HG03575 (cell line): ENCODE measurements around the gene BRINP3.

Experiments used
- ATAC-seq: cut with Tn5 transposase; IDR thresholded peaks from one replicate; pipeline ENCODE4 v1.9.1; 2021; ENCODE audit not compliant: unreplicated experiment, insufficient number of reproducible peaks, low FRiP score; ENCODE audit errors: extremely low read depth

The BRINP3 gene

DNA sequence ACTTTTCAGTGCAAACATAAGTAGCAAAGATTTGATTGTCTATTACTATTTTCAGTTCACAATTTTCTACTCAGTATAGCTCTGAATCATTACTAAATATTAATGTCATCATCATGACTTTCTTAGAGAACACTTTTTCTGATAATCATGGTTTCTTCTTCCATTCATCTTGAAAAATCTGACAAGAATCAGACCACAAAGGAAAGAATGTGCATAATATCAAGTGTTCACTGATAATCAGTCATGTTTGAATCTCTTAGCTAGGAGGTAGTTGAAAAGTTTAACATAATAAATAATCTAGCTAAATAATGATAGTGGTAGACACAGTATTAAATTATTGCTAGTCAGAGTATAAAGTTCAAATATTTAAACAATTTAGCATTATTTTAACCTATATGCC is 133.2 kb downstream of the BRINP3 start:
- no peak for ATAC-seq

DNA sequence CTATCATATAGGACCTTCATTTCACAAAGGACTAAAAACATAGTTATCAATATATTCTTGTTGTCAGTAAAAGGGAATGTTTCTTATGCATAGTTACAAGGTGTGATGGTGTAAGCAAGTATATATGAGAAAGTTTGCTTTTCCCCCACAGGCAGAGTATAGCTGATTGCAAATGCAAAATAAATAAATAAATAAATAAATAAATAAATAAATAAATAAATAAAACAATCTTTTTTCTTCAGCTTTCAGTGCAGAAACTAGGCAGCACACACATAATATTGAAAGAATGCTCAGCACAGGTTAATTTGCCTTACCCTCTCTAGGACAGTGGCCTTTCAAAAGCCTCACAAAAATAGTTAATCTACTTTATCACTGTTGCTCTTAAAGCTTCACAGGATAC is 138.8 kb downstream of the BRINP3 start:
- no peak for ATAC-seq

- ATAC-seq: no peak
Measured at GRCh38 chr1:190328871-190329270, 148.8 kb downstream of the BRINP3 start.

GRCh38 chr1:190328361-190328760 is 149.3 kb downstream of the BRINP3 start:
- no peak for ATAC-seq

GRCh38 chr1:190327271-190327670 is 150.4 kb downstream of the BRINP3 start:
- no peak for ATAC-seq

GRCh38 chr1:190323530-190323929 is 154.1 kb downstream of the BRINP3 start:
- no peak for ATAC-seq

- no peak for ATAC-seq
Measured at GRCh38 chr1:190322274-190322673, 155.4 kb downstream of the BRINP3 start.

- no peak for ATAC-seq
Measured at GRCh38 chr1:190320952-190321351, 156.7 kb downstream of the BRINP3 start.

GRCh38 chr1:190312763-190313162 is 164.9 kb downstream of the BRINP3 start:
- ATAC-seq: no peak

- no peak for ATAC-seq
Measured at GRCh38 chr1:190303501-190303900, 174.2 kb downstream of the BRINP3 start.

GRCh38 chr1:190296453-190296852 is 181.2 kb downstream of the BRINP3 start:
- ATAC-seq: no peak

DNA sequence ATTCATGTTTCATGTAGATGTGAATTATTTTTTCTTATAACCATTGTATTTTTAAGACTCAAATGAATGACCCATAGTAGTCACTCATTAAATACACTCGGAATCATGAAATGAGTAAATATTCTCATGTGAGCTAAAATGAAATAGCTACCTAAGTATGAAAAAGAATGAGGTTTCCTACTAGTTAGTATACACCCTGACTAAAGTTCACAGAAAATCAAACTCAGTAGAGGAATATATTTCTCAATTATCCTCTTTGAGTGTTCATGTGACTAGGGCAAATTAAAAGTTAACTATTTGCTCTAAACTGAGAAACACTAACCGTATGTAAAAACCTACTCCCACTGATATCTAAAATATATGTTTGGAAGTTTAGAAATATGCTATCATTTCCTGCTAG is 187.8 kb downstream of the BRINP3 start:
- ATAC-seq: no peak

DNA sequence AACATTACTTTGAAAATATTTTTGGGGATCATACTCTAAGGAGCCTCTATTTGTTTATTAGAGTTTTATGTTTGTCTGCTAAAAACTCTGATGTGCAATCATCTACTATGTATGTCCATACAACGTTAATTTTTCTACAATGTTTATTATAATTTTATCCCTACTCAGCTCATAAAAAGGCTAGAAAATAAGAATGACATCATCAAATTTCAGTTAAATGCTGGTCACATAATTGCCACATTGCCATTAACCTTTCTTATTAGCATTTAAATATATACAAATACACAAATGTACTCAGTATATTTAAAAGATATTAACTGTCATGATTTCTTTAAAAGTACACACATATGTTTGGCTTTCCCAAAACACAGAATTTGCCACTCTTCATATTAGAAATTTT is 191.6 kb downstream of the BRINP3 start:
- ATAC-seq: no peak

DNA sequence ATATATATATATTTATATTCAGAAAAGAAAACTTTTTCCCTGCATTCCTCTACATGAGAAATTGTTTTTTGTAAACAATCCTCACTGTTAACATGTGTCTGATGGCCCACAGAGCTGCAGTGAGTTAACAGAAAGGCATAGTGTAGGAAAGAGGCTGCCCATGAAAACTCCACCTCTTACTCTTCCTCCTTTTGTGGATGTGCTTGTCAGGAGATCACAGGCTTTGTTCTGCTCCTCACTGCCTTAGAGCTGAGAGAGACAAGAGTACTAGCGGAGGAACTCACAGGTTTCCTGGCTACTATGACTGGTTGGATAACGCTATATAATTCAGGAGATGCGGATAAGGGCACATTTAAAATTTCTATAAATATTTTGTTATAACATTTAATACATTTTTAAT is 200.6 kb downstream of the BRINP3 start:
- no peak for ATAC-seq

DNA sequence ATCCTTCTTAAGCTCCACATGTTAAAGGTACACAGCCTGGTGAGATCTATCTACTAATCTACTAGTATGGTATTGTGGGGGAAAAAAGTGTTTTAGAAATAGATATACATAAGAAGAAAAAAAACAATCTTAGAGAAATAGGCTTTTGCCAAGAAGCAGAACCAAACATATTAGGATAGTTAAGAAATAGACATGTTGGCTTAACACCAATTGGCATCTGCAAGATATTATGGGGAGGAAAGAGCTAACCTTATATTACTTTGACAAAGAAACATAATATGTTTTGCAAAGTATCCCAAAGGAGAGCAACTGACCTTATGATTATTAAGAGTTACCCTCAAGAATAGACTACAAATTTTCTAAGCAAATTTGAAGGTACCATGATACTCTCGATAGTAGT is 202.9 kb downstream of the BRINP3 start:
- no peak for ATAC-seq

- ATAC-seq: no peak
Measured at GRCh38 chr1:190273161-190273560, 204.5 kb downstream of the BRINP3 start.

DNA sequence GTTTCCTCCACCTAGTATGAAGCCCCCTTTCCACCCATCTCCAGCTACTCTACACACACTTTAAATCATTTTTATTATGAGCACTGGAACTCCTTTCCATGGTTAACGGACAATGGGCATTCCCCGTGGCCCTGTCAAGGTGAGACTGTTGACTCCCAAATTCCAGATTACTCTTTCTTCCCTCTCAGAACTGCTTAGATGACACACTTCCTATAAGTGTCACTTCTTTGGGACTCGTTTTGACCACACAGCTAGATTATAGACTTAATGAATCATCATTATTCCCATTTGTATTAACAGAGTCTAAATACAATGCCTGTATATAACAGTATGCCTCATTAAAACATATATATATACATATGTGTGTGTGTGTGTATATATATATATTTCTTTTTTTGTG is 215.1 kb downstream of the BRINP3 start:
- ATAC-seq: no peak

DNA sequence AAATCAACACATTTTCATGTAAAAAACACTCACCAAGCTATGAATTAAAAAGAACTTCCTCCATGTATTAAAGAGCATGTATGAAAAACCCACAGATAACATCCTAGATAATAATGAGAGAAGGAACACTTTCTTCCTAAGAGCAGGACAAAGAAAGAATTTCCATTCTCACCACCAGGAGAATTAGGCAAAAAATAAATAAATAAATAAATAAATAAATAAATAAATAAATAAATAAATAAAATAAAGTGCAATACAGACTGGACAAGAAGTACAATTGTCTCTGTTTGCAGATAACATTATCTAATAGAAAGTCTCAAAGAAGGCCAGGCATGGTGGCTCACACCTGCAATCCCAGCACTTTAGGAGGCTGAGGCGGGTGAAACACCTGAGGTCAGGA is 218.2 kb downstream of the BRINP3 start:
- ATAC-seq: no peak

DNA sequence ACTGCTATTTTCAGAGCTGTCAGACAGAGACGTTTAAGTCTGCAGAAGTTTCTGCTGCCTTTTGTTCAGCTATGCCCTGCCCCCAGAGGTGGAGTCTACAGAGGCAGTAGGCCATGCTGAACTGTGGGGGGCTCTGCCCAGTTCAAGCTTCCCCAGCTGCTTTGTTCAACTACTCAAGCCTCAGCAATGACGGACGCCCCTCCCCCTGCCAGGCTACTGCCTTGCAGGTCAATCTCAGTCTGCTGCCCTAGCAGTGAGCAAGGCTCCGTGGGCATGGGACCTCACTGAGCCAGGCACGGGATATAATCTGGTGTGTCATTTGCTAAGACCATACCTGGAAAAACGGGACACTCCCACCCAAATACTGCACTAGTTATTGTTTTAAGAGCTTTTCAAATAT is 219.7 kb downstream of the BRINP3 start:
- no peak for ATAC-seq

DNA sequence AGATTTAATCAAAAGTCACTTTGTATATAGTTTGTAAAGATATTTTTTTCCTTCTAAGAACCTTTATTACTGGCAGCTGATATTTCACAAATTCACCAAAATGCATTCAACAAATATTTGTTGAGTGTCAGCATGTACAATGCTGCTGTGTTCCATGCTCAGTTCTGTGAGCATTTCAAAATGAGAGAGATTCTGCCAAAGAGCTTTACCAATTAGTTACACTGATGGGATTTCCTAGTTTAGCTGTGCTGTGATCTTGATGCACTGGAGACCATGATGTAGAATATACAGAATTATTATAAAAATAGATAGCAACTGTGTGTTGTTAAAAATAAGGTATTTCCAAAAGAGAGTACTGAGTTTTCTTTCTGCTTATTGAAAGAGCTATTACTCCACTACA is 225.6 kb downstream of the BRINP3 start:
- no peak for ATAC-seq

DNA sequence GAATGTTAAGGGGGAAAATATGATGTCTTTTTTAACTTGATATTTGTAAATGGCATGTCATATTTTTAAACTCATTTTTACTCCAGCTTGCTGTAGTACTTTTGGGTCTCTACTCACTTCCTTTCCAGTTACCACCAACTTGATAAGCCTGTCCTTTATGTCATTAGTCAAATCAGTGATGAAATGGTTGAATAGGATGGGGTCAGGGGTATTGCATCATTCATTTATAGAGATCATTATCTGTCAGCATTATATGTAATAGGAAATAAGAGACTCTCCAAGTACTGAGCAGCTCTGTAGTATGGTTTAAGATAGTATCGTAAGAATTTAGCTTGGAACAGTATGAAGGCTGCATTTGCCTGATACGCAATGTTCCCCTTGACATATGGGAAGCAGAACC is 227.3 kb downstream of the BRINP3 start:
- ATAC-seq: no peak

- no peak for ATAC-seq
Measured at GRCh38 chr1:190244406-190244805, 233.3 kb downstream of the BRINP3 start.
